HCEC 1CT (cell line): ENCODE data around the gene GPR15LG.
A peak's percentile ranks its signal among the peaks of the same experiment; 100 is the strongest.

Experiments
- DNase-seq: peaks from one replicate; pipeline ENCODE4 v3.0.0-alpha.2; 2017

Gene GPR15LG

GRCh38 chr10:84194424-84195043 is 20.9 kb downstream of the GPR15LG start, which contains the start of gene CDHR1:
TSS of gene CDHR1 (plus strand) at chr10:84194537. CDS start at chr10:84194761, 224 bp downstream.
- no peak for DNase-seq

- DNase-seq = no peak
Observed at GRCh38 chr10:84195044-84195830, 21.6 kb downstream of the GPR15LG start.

GRCh38 chr10:84196083-84196482 is 22.5 kb downstream of the GPR15LG start:
- no peak for DNase-seq

GRCh38 chr10:84196941-84197340 is 23.3 kb downstream of the GPR15LG start:
- no peak for DNase-seq

- no peak for DNase-seq
Observed at GRCh38 chr10:84197643-84198042, 24.0 kb downstream of the GPR15LG start.

- no peak for DNase-seq
Observed at GRCh38 chr10:84198206-84198915, 24.8 kb downstream of the GPR15LG start.

GRCh38 chr10:84200537-84201243 is 27.1 kb downstream of the GPR15LG start:
- no peak for DNase-seq

- no peak for DNase-seq
Observed at GRCh38 chr10:84201244-84201606, 27.6 kb downstream of the GPR15LG start.

GRCh38 chr10:84201682-84202081 is 28.1 kb downstream of the GPR15LG start:
- no peak for DNase-seq

GRCh38 chr10:84202349-84202748 is 28.7 kb downstream of the GPR15LG start:
- DNase-seq = no peak

- DNase-seq = no peak
Observed at GRCh38 chr10:84204122-84204521, 30.5 kb downstream of the GPR15LG start.

GRCh38 chr10:84204610-84205009 is 31.0 kb downstream of the GPR15LG start:
- no peak for DNase-seq

- DNase-seq = peak; percentile 26
Observed at GRCh38 chr10:84205049-84205852, 31.6 kb downstream of the GPR15LG start.

- no peak for DNase-seq
Observed at GRCh38 chr10:84205853-84206525, 32.4 kb downstream of the GPR15LG start.

- DNase-seq = no peak
Observed at GRCh38 chr10:84208023-84208422, 34.4 kb downstream of the GPR15LG start.

- no peak for DNase-seq
Observed at GRCh38 chr10:84211566-84211965, 38.0 kb downstream of the GPR15LG start.

- no peak for DNase-seq
Observed at GRCh38 chr10:84212014-84212413, 38.4 kb downstream of the GPR15LG start.

- DNase-seq = no peak
Observed at GRCh38 chr10:84213076-84213475, 39.5 kb downstream of the GPR15LG start.

- no peak for DNase-seq
Observed at GRCh38 chr10:84214046-84214572, 40.5 kb downstream of the GPR15LG start.

GRCh38 chr10:84214612-84215235 is 41.1 kb downstream of the GPR15LG start:
- DNase-seq = peak; percentile 15

- no peak for DNase-seq
Observed at GRCh38 chr10:84216834-84217233, 43.2 kb downstream of the GPR15LG start.
